GM12872 (cell line): ENCODE data around the gene UBTD1.

Experiments
- TF ChIP-seq, protein P1 (sequence below): IDR thresholded peaks from 3 replicates; pipeline ENCODE4 v1.5.1; 2011; ENCODE audit warnings: low read depth, mild to moderate bottlenecking, low read length, moderate library complexity; ENCODE audit not compliant: insufficient read depth

UBTD1 gene

DNA sequence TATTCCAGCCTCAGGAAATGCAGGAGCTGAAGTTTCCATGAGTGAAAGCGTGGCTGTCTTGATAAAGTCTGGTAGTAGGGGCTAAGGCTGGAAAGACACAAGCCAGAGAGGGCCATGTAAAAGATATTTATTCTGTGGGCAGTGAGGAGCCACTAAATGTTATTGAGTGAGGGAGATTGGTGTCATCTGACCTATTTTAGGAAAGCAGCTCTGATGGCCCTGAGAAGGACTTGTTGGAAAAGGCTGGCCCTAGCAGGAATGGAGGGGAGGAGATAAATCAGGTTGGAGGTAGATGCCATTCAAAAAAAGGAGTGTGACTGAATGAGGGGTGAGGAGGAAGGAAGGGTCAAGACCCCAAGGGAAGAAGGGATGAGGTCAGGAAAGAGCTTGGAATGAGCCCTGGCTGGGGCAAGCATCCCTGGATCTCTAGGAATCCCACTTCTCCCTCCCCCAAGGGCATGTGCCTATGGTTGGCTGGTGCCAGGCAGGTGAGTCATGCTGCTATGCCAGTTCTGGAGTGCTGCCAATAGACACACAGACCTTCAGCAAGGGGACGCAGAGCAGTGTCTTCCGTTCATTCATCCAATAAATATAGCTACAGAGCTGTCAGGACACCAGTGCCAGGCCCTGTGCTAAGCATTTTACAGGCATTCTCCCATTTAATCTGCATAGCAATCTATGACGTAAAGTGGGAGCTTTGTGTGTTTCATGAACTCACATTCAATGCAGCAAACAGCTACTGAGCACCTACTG lies 75.8 kb downstream of the UBTD1 start:
- TF ChIP-seq, protein P1, sequence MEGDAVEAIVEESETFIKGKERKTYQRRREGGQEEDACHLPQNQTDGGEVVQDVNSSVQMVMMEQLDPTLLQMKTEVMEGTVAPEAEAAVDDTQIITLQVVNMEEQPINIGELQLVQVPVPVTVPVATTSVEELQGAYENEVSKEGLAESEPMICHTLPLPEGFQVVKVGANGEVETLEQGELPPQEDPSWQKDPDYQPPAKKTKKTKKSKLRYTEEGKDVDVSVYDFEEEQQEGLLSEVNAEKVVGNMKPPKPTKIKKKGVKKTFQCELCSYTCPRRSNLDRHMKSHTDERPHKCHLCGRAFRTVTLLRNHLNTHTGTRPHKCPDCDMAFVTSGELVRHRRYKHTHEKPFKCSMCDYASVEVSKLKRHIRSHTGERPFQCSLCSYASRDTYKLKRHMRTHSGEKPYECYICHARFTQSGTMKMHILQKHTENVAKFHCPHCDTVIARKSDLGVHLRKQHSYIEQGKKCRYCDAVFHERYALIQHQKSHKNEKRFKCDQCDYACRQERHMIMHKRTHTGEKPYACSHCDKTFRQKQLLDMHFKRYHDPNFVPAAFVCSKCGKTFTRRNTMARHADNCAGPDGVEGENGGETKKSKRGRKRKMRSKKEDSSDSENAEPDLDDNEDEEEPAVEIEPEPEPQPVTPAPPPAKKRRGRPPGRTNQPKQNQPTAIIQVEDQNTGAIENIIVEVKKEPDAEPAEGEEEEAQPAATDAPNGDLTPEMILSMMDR: no peak

- TF ChIP-seq, protein P1: no peak
Measured at GRCh38 chr10:97575127-97575668, 76.5 kb downstream of the UBTD1 start.

GRCh38 chr10:97577701-97578100 lies 79.0 kb downstream of the UBTD1 start:
- TF ChIP-seq, protein P1: no peak

- TF ChIP-seq, protein P1: no peak
Measured at GRCh38 chr10:97578171-97578844, 79.6 kb downstream of the UBTD1 start.

- TF ChIP-seq, protein P1: no peak
Measured at GRCh38 chr10:97580421-97581367, 82.0 kb downstream of the UBTD1 start.

GRCh38 chr10:97582169-97582568 lies 83.4 kb downstream of the UBTD1 start:
- TF ChIP-seq, protein P1: no peak
